Fibroblast of lung (primary cell): ENCODE data around the gene CRKL. TPM values are rescaled to one million over a fixed set of nuclear protein-coding genes. Genes with fewer than 3 reads are reported as not detected.

Experiments used
- DNase-seq, 2 donors: peaks; one replicate each; pipeline versions ENCODE4 v3.0.0 to v3.0.0-alpha.2; 2010; ENCODE audit warnings: low read depth in 2 of 2
- H2AFZ ChIP-seq: 2 replicates; pipeline ENCODE4 v1.5.1; 2012; ENCODE audit warnings: low read length, control low read depth, inconsistent platforms
- H3K27ac ChIP-seq: 2 replicates; pipeline ENCODE4 v1.5.1; 2011; ENCODE audit warnings: low read length, control low read depth; ENCODE audit not compliant: insufficient read depth
- H3K27me3 ChIP-seq: 2 replicates; pipeline ENCODE4 v1.5.1; 2011; ENCODE audit warnings: mild to moderate bottlenecking, low read length; ENCODE audit not compliant: control insufficient read depth, insufficient read depth
- H3K36me3 ChIP-seq: 2 replicates; pipeline ENCODE4 v1.5.1; 2011; ENCODE audit warnings: low read length; ENCODE audit not compliant: control insufficient read depth, insufficient read depth
- H3K4me1 ChIP-seq: 2 replicates; pipeline ENCODE4 v1.5.1; 2011; ENCODE audit warnings: low read length; ENCODE audit not compliant: control insufficient read depth, insufficient read depth; ENCODE audit errors: extremely low read depth
- H3K4me2 ChIP-seq: 2 replicates; pipeline ENCODE4 v1.5.1; 2011; ENCODE audit warnings: low read length, control low read depth; ENCODE audit not compliant: insufficient read depth; ENCODE audit errors: extremely low read depth
- H3K4me3 ChIP-seq, 4 experiments: fragments of 200-600 bp in 1 of 4; sonication (generic) in 1 of 4; replicated peaks in 1 of 4; 2 replicates each; pipeline ENCODE4 v1.5.1; 2011 to 2016; ENCODE audit warnings: low read length in 4 of 4, low read depth in 3 of 4, mild to moderate bottlenecking in 3 of 4, control low read depth in 2 of 4, inconsistent platforms in 1 of 4, mixed read lengths in 1 of 4; ENCODE audit not compliant: insufficient read depth in 1 of 4; ENCODE audit errors: control extremely low read depth in 1 of 4
- H3K79me2 ChIP-seq: 2 replicates; pipeline ENCODE4 v1.5.1; 2012; ENCODE audit warnings: mild to moderate bottlenecking, low read length, inconsistent platforms; ENCODE audit not compliant: control insufficient read depth, insufficient read depth
- H3K9ac ChIP-seq: 2 replicates; pipeline ENCODE4 v1.5.1; 2011; ENCODE audit warnings: mild to moderate bottlenecking, low read length, control low read depth; ENCODE audit not compliant: insufficient read depth
- H3K9me3 ChIP-seq: 2 replicates; pipeline ENCODE4 v1.5.1; 2012; ENCODE audit warnings: low read depth, low read length; ENCODE audit not compliant: control insufficient read depth, insufficient read depth
- H4K20me1 ChIP-seq: 2 replicates; pipeline ENCODE4 v1.5.1; 2011; ENCODE audit warnings: low read length; ENCODE audit not compliant: control insufficient read depth, insufficient read depth; ENCODE audit errors: extremely low read depth
- EZH2 ChIP-seq: IDR thresholded peaks from 2 replicates; pipeline ENCODE4 v1.5.1; 2012; ENCODE audit warnings: low read length, control low read depth, mild to moderate bottlenecking; ENCODE audit errors: missing control alignments
- polyA plus RNA-seq, 2 donors: library from polyadenylated mRNA; depleted of rRNA in 1 of 2; stranded (reverse) in 1 of 2; unstranded in 1 of 2; fragments of >200 nt; gene quantifications; 2 replicates each; pipeline ENCODE4 v1.2.1, GENCODE V29; 2011 to 2012; ENCODE audit warnings: missing spikeins in 1 of 2
- total RNA-seq: library from RNA; depleted of rRNA; stranded (reverse); fragments of >200 nt; gene quantifications from 2 replicates; pipeline ENCODE4 v1.2.1, GENCODE V29; 2014
- TF ChIP-seq, protein P1 (sequence below), 2 donors: IDR thresholded peaks in 1 of 2; conservative IDR thresholded peaks in 1 of 2; 1 replicate in 1 of 2; 2 replicates in 1 of 2; pipeline ENCODE4 v1.5.1; 2011 to 2012; ENCODE audit warnings: low read length in 2 of 2, control low read depth in 1 of 2, inconsistent platforms in 1 of 2, low read depth in 1 of 2, mild to moderate bottlenecking in 1 of 2

Gene CRKL
- total and polyA plus RNA-seq, 2 donors (not counting 1 experiment from before 2014, with no cell fraction given) = 23.8 to 45.1 TPM

DNA sequence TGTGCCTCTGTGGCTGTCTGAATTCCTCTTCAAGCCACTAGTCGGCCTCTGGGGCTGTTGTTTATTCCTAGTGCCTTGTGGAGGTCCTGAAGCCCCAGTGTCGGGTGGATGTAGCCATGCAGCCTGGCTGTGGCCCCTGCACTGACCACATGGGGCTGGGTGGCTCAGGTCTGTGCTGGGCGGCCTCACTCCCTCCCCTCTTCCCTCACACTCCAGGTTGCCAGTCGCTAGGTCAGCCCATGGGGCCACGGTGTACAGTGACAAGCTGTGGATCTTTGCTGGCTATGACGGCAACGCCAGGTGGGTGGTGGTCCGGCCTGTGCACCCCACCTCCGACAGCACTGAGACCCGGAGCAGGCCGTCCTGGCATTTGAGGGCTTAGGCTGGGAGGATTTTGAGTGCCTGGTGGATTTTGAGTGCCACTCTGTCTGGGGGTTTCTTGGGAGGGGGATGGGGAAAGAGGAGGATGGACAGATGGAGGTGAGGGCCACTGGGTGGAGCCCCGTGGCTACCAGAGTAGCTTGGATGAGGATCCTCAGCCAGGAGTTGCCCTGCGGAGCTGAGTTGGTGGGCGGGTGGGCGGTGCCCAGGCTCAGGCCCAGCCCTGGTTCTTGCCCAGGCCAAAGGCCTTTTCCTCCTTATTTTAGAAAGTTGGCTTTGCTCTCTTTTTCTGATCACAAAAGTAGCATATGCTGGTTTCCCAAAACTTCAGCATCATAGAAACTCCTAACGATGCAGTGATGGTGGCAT, 71.5 kb downstream of the CRKL start:
- Histone ChIP-seq H3K79me2 (peaks cover 3% of the 10 kb centered on the region), H3K9ac (no peak overlapping the region), H3K36me3 (peaks cover 30% of the 10 kb centered on the region), H2AFZ (no peak overlapping the region), H3K27ac (no peak overlapping the region), H3K9me3 (no peaks in the 10 kb centered on the region), H3K27me3 (no peaks in the 10 kb centered on the region), H3K4me1 (peaks cover under 1% of the 10 kb centered on the region), H4K20me1 (no peaks in the 10 kb centered on the region), H3K4me3 (no peak overlapping the region), H3K4me2 (no peak overlapping the region)
- TF ChIP-seq EZH2 = no peak
- TF ChIP-seq, protein P1, sequence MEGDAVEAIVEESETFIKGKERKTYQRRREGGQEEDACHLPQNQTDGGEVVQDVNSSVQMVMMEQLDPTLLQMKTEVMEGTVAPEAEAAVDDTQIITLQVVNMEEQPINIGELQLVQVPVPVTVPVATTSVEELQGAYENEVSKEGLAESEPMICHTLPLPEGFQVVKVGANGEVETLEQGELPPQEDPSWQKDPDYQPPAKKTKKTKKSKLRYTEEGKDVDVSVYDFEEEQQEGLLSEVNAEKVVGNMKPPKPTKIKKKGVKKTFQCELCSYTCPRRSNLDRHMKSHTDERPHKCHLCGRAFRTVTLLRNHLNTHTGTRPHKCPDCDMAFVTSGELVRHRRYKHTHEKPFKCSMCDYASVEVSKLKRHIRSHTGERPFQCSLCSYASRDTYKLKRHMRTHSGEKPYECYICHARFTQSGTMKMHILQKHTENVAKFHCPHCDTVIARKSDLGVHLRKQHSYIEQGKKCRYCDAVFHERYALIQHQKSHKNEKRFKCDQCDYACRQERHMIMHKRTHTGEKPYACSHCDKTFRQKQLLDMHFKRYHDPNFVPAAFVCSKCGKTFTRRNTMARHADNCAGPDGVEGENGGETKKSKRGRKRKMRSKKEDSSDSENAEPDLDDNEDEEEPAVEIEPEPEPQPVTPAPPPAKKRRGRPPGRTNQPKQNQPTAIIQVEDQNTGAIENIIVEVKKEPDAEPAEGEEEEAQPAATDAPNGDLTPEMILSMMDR (conservative IDR thresholded peaks at IDR 0.05 in 1 of 2, IDR thresholded peaks at IDR 0.05 in 1 of 2; ENCODE audit: low read depth in 1 of 2, low read length in 2 of 2) = no peak
- DNase-seq = no peak

- Histone ChIP-seq H3K9ac (no peak overlapping the region), H3K4me1 (no peaks in the 10 kb centered on the region), H3K4me3 (no peak overlapping the region), H2AFZ (no peak overlapping the region), H3K79me2 (no peaks in the 10 kb centered on the region), H3K36me3 (peaks cover 31% of the 10 kb centered on the region), H3K9me3 (no peaks in the 10 kb centered on the region), H3K27me3 (no peaks in the 10 kb centered on the region), H3K27ac (no peak overlapping the region), H4K20me1 (no peaks in the 10 kb centered on the region), H3K4me2 (no peak overlapping the region)
- TF ChIP-seq, protein P1 (conservative IDR thresholded peaks at IDR 0.05 in 1 of 2, IDR thresholded peaks at IDR 0.05 in 1 of 2; ENCODE audit: low read depth in 1 of 2, low read length in 2 of 2) = no peak
- no peak for TF ChIP-seq EZH2
- peak in 1 of 2 donors; percentile 67 for DNase-seq
Measured at GRCh38 chr22:20989323-20990138, 72.3 kb downstream of the CRKL start.
